ENCODE data around the gene BPIFB6.

DNA sequence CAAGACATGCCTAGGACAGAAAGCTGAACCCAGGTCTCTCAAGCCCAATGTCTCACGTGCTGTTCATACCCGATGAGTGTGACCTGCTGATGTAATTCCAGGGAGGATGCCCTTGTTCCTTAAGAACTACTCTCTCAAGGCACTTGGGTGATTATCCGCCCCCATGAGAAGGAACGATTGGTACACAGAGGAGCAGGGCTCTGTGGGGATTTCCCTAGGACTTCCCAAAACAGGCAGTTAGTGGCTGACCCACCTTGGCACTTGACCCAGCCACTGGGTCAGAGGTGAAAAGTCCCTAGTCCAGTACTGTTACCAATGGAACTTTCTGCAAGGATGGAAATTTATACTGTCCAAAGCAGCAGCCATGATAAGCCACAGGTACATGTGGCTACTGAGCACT, 9.2 kb upstream of the BPIFB6 start:
- no peak for TF ChIP-seq EZH2phosphoT487 (IDR thresholded peaks at IDR 0.05; ENCODE audit: borderline replicate concordance, low read length)
- TF ChIP-seq, protein P1, sequence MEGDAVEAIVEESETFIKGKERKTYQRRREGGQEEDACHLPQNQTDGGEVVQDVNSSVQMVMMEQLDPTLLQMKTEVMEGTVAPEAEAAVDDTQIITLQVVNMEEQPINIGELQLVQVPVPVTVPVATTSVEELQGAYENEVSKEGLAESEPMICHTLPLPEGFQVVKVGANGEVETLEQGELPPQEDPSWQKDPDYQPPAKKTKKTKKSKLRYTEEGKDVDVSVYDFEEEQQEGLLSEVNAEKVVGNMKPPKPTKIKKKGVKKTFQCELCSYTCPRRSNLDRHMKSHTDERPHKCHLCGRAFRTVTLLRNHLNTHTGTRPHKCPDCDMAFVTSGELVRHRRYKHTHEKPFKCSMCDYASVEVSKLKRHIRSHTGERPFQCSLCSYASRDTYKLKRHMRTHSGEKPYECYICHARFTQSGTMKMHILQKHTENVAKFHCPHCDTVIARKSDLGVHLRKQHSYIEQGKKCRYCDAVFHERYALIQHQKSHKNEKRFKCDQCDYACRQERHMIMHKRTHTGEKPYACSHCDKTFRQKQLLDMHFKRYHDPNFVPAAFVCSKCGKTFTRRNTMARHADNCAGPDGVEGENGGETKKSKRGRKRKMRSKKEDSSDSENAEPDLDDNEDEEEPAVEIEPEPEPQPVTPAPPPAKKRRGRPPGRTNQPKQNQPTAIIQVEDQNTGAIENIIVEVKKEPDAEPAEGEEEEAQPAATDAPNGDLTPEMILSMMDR (IDR thresholded peaks at IDR 0.05; ENCODE audit: low read depth, low read length, poor library complexity, severe bottlenecking), result no peak

Measured in DOHH2 (cell line).